Measurements from ENCODE around the gene ACTR5.

The ACTR5 gene

DNA sequence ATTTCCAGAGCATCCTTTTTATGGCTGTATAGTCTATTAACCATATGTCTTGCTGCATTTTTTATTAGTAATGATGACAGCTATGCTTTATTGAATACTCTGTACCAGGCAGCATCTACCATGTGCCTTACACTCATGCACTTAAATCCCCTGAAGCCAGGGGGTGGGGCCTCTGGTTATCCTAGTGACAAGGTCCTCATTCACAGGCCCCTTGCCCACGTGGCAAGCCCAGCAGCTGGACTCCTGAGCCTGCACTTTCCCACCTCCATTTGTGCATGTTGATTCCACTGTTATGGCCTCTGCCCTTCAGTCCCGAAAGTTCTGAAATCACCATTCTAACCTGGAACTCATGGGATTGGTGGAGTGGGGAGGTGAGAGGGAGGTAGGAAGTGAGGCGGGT lies 22.3 kb downstream of the ACTR5 start:
- H3K4me3 ChIP-seq (ENCODE audit: low read depth, low read length) = no peak overlapping the region
- no peaks in the 10 kb centered on the region; the same call in none of the 2 replicates for H3K9me3 ChIP-seq (ENCODE audit: control insufficient read depth, insufficient read depth, low read depth, low read length)
- no peak overlapping the region for H3K9ac ChIP-seq (ENCODE audit: low read length)
- no peaks in the 10 kb centered on the region; the same call in none of the 2 replicates for H3K4me1 ChIP-seq (ENCODE audit: control insufficient read depth, insufficient read depth, low read length)
- H3K27me3 ChIP-seq (ENCODE audit: control insufficient read depth, insufficient read depth, low read length) = no peaks in the 10 kb centered on the region
- H3K36me3 ChIP-seq (ENCODE audit: control insufficient read depth, insufficient read depth, low read length) = peaks cover 84% of the 10 kb centered on the region
- H3K27ac ChIP-seq (ENCODE audit: low read depth, low read length) = no peak overlapping the region

DNA sequence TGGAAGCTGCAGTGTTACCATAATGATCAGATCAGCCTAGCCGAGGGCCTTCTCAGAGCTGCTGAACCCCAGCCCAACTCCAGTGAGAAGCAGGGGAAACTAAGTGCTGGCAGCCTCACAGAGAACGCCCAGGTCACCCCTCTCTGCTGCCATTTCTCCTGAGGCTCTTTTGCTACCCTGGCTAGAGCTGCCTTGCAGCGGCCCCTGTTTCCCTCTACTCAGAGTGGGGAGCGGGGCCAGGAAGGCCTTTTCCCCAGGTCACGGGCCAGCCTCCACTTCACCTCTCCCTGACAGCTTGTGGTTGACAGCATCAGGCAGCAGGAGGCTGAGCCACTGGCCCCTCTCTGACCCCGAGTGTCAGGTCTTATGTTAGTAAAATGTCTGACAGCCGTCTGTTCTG lies 22.7 kb downstream of the ACTR5 start:
- H3K4me3 ChIP-seq (ENCODE audit: low read depth, low read length) = no peak overlapping the region
- H3K9ac ChIP-seq (ENCODE audit: low read length) = no peak overlapping the region
- peaks cover 80% of the 10 kb centered on the region for H3K36me3 ChIP-seq (ENCODE audit: control insufficient read depth, insufficient read depth, low read length)
- H3K4me1 ChIP-seq (ENCODE audit: control insufficient read depth, insufficient read depth, low read length) = no peaks in the 10 kb centered on the region; the same call in none of the 2 replicates
- H3K9me3 ChIP-seq (ENCODE audit: control insufficient read depth, insufficient read depth, low read depth, low read length) = no peaks in the 10 kb centered on the region; the same call in none of the 2 replicates
- H3K27ac ChIP-seq (ENCODE audit: low read depth, low read length) = no peak overlapping the region
- H3K27me3 ChIP-seq (ENCODE audit: control insufficient read depth, insufficient read depth, low read length) = no peaks in the 10 kb centered on the region

DNA sequence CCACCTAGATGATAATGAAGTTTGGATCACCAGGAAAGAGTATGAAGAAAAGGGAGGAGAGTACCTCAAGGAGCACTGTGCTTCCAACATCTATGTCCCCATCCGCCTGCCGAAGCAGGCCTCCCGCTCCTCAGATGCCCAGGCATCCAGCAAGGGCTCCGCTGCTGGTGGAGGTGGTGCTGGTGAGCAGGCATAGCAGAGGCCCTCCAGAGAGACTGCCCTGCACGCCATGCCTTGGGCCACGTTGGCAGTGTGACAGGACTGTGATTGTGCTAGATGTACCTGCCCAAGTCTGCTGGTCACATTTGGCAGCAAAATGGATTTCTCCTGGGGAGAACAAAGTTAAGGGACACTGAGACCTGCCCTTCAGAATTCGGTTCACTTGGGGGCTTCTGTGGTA lies 23.4 kb downstream of the ACTR5 start:
- Histone ChIP-seq H3K36me3 (ENCODE audit: control insufficient read depth, insufficient read depth, low read length) (peaks cover 74% of the 10 kb centered on the region), H3K4me3 (ENCODE audit: low read depth, low read length) (no peak overlapping the region)

DNA sequence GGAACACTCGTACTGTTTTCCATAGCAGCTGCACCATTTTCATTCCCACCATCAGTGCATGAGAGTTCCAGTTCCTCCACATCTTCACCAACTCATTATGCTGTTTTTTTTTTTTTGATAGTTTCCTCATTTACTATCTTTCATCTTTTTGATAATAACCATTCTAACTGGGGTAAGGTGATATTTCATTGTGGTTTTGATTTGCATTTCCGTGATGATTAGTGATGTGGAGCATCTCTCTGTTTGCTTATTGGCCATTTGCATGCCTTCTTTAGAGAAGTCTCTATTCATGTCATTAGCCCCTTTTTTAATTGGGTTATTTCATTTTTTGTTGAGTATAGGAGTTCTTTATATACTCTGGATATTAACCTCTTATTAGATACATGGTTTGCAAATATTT lies 25.9 kb downstream of the ACTR5 start:
- H3K9ac ChIP-seq (ENCODE audit: low read length) = no peak overlapping the region
- H3K4me1 ChIP-seq (ENCODE audit: control insufficient read depth, insufficient read depth, low read length) = peaks cover 9% of the 10 kb centered on the region
- peaks cover 51% of the 10 kb centered on the region for H3K36me3 ChIP-seq (ENCODE audit: control insufficient read depth, insufficient read depth, low read length)
- no peak overlapping the region for H3K4me3 ChIP-seq (ENCODE audit: low read depth, low read length)
- H3K27me3 ChIP-seq (ENCODE audit: control insufficient read depth, insufficient read depth, low read length) = no peaks in the 10 kb centered on the region
- H3K9me3 ChIP-seq (ENCODE audit: control insufficient read depth, insufficient read depth, low read depth, low read length) = no peaks in the 10 kb centered on the region; the same call in none of the 2 replicates
- H3K27ac ChIP-seq (ENCODE audit: low read depth, low read length) = no peak overlapping the region

More for the DNA sequence above, 23.4 kb downstream of the ACTR5 start:
- H3K27ac ChIP-seq (ENCODE audit: low read depth, low read length) = no peak overlapping the region
- no peaks in the 10 kb centered on the region; the same call in 1 of the 2 replicates for H3K4me1 ChIP-seq (ENCODE audit: control insufficient read depth, insufficient read depth, low read length)
- no peak overlapping the region for H3K9ac ChIP-seq (ENCODE audit: low read length)
- H3K27me3 ChIP-seq (ENCODE audit: control insufficient read depth, insufficient read depth, low read length) = no peaks in the 10 kb centered on the region
- H3K9me3 ChIP-seq (ENCODE audit: control insufficient read depth, insufficient read depth, low read depth, low read length) = no peaks in the 10 kb centered on the region; the same call in none of the 2 replicates

DNA sequence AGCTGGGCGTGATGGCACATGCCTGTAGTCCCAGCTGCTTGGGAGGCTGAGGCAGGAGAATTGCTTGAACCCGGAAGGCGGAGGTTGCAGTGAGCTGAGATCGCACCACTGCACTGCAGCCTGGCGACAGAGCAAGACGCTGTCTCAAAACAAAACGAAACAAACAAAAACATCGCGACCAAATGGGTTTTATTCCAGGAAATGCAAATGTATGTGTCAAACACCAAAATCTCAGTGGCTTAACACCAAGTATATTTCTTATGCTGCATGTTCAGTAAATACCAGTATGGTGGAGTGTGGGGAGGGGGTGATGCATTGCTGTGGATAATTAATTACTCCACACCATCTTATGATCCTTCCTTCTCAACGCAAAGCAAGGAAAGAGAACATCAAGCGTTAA lies 28.1 kb downstream of the ACTR5 start:
- H3K4me1 ChIP-seq (ENCODE audit: control insufficient read depth, insufficient read depth, low read length) = peaks cover 29% of the 10 kb centered on the region
- no peak overlapping the region for H3K4me3 ChIP-seq (ENCODE audit: low read depth, low read length)
- no peaks in the 10 kb centered on the region for H3K27me3 ChIP-seq (ENCODE audit: control insufficient read depth, insufficient read depth, low read length)
- H3K36me3 ChIP-seq (ENCODE audit: control insufficient read depth, insufficient read depth, low read length) = peaks cover 32% of the 10 kb centered on the region
- H3K27ac ChIP-seq (ENCODE audit: low read depth, low read length) = no peak overlapping the region
- no peak overlapping the region for H3K9ac ChIP-seq (ENCODE audit: low read length)
- H3K9me3 ChIP-seq (ENCODE audit: control insufficient read depth, insufficient read depth, low read depth, low read length) = no peaks in the 10 kb centered on the region; the same call in none of the 2 replicates

DNA sequence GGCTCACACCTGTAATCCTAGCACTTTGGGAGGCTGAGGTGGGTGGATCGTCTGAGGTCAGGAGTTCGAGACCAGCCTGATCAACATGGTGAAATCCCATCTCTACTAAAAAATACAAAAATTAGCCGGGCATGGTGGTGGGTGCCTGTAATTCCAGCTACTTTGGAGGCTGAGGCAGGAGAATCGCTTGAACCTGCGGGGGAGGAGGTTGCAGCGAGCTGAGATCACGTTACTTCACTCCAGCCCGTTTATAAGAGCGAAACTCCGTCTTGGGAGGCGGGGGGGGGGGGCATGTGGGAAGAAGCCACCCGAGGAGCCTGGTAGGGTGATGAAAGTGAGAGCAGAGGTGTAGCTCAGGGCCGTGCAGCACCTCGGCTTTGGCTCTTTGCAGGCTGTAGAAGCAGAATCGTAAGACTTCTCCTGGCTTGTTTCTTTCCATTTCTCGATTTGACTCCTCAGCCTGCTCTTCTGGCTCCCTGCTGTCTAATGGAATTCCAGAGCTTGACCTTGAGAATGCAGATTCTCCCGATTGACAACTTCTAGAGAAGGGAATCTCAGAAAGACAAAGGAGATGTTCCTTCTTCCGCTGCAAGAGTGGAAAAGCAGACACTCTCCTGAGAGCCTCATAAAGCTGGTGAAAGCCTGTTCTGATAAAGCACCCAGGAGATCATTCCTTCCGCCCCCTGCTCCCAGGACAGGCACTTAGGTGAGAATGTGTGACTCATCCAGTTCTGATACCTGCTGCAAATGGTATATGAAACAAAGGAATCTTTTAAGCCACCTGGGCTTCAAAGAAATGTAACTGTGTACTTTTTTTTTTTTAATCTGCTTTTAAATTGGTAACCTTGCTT lies 31.2 kb downstream of the ACTR5 start:
- H3K27ac ChIP-seq (ENCODE audit: low read depth, low read length) = peak overlapping the region; percentile 93
- H3K27me3 ChIP-seq (ENCODE audit: control insufficient read depth, insufficient read depth, low read length) = no peaks in the 10 kb centered on the region
- H3K4me3 ChIP-seq (ENCODE audit: low read depth, low read length) = peak overlapping the region; percentile 31
- H3K36me3 ChIP-seq (ENCODE audit: control insufficient read depth, insufficient read depth, low read length) = peaks cover under 1% of the 10 kb centered on the region
- no peaks in the 10 kb centered on the region for H3K9me3 ChIP-seq (ENCODE audit: control insufficient read depth, insufficient read depth, low read depth, low read length)
- H3K9ac ChIP-seq (ENCODE audit: low read length) = peak overlapping the region; percentile 85
- H3K4me1 ChIP-seq (ENCODE audit: control insufficient read depth, insufficient read depth, low read length) = peaks cover 31% of the 10 kb centered on the region

DNA sequence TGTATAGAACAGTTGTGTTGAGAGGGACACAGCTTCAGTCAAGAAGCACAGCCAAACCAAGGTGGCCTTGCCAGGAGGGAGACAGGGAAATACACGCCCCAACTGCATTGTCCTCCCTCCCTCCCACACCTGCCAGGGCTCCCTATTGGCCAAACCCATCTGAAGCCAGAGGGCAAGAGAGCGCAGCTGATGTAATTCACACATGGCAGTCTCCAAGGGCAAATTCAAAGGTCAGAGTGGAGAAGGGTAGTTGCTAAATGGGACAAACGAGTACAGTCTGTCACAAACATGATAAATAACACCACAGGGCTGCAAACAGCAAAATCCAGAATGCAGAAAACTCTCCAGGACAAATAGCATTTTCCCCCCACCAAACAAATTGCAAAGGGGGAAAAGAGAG lies 34.0 kb downstream of the ACTR5 start:
- peaks cover 31% of the 10 kb centered on the region for H3K4me1 ChIP-seq (ENCODE audit: control insufficient read depth, insufficient read depth, low read length)
- H3K4me3 ChIP-seq (ENCODE audit: low read depth, low read length) = no peak overlapping the region
- H3K27ac ChIP-seq (ENCODE audit: low read depth, low read length) = no peak overlapping the region
- H3K36me3 ChIP-seq (ENCODE audit: control insufficient read depth, insufficient read depth, low read length) = no peaks in the 10 kb centered on the region
- H3K9me3 ChIP-seq (ENCODE audit: control insufficient read depth, insufficient read depth, low read depth, low read length) = no peaks in the 10 kb centered on the region
- H3K27me3 ChIP-seq (ENCODE audit: control insufficient read depth, insufficient read depth, low read length) = no peaks in the 10 kb centered on the region
- no peak overlapping the region for H3K9ac ChIP-seq (ENCODE audit: low read length)

DNA sequence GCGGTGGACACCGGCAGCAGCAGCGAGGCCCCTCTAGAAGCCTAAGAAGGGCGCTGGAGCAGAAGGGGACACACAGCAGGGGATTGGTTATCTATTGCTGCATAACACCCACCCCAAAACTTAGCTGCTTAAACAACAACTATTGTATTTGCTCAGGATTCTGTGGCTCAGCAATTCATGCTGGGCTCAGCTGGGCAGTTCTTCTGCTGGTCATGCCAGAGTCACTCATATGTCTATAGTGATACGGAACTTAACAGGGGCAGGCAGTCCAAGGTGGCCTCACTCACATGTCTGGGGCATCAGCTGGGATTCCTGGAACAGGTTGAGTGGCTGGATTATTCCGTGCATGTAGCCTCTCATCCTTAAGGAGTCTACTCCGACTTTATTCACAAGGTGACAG lies 39.6 kb downstream of the ACTR5 start:
- no peaks in the 10 kb centered on the region for H3K27me3 ChIP-seq (ENCODE audit: control insufficient read depth, insufficient read depth, low read length)
- H3K27ac ChIP-seq (ENCODE audit: low read depth, low read length) = no peak overlapping the region
- H3K36me3 ChIP-seq (ENCODE audit: control insufficient read depth, insufficient read depth, low read length) = no peaks in the 10 kb centered on the region
- H3K9me3 ChIP-seq (ENCODE audit: control insufficient read depth, insufficient read depth, low read depth, low read length) = no peaks in the 10 kb centered on the region
- no peak overlapping the region for H3K9ac ChIP-seq (ENCODE audit: low read length)
- no peak overlapping the region for H3K4me3 ChIP-seq (ENCODE audit: low read depth, low read length)
- H3K4me1 ChIP-seq (ENCODE audit: control insufficient read depth, insufficient read depth, low read length) = no peaks in the 10 kb centered on the region

DNA sequence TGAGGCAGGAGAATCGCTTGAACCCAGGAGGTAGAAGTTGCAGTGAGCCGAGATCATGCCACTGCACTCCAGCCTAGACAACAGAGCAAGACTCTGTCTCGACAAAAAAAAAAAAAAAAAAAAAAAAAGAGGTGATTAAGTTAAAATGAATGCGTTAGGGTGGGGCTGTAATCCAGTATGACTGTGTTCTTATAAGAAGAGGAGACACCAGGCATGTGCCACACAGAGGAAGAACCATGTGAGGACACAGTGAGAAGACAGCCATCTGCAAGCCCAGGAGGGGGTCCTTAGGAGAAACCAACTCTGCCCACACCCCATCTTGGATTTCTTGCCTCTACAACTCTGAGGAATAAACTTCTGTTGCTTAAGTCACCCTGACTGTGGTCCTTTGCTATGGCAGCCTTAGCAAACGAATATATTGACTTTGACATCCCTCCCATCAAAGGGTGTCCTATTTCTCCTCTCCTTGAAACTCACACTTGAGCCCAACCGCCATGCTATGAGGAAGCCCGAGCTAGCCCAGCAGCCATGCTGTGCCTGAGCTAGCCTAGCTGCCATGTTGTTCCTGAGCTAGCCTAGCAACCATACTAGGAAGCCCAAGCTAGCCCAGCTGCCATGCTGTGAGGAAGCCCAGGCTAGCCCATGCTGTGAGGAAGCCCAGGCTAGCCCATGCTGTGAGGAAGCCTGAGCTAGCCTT lies 41.4 kb downstream of the ACTR5 start:
- H3K4me1 ChIP-seq (ENCODE audit: control insufficient read depth, insufficient read depth, low read length) = no peaks in the 10 kb centered on the region
- H3K27me3 ChIP-seq (ENCODE audit: control insufficient read depth, insufficient read depth, low read length) = no peaks in the 10 kb centered on the region
- no peak overlapping the region for H3K4me3 ChIP-seq (ENCODE audit: low read depth, low read length)
- no peaks in the 10 kb centered on the region for H3K9me3 ChIP-seq (ENCODE audit: control insufficient read depth, insufficient read depth, low read depth, low read length)
- H3K9ac ChIP-seq (ENCODE audit: low read length) = no peak overlapping the region
- H3K27ac ChIP-seq (ENCODE audit: low read depth, low read length) = no peak overlapping the region
- no peaks in the 10 kb centered on the region for H3K36me3 ChIP-seq (ENCODE audit: control insufficient read depth, insufficient read depth, low read length)

DNA sequence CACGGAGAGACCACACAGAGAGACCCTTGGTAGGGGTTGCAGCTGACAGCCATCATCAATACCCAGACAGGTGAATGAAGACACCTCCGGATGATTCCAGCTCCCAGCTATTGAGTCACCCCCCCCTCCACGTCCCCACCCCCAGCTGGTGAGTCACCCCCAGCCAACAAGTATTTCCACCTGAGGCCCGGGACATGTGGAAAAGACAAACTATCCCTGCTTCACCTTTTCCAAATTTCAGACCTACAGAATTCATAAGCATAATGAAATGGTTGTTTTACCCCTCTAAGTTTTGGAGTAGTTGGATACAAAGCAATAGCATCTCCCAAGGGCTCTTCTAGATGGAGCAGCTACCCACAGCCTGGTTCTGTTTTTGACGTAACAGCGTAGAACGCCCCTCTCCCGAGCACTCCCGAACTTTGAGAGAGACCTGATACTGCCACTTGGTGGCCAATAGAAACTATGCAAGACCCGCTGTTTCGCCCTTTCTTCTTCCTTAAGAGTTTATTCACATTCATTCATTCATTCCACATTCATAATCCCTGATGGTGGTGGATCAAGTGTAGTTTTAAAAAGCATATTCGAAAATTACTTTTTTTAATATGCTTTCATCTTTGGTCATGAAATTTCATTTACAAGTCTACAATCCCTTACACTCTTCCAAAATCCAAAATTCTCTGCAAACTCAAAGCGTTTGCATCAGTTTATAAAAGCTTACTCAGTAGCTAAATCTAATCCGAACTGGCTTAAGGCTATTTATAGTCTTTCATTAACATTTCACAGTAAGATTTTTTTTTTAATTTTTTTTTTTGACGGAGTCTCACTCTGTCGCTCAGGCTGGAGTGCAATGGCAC lies 42.2 kb downstream of the ACTR5 start:
- H3K9me3 ChIP-seq (ENCODE audit: control insufficient read depth, insufficient read depth, low read depth, low read length) = no peaks in the 10 kb centered on the region
- no peaks in the 10 kb centered on the region for H3K36me3 ChIP-seq (ENCODE audit: control insufficient read depth, insufficient read depth, low read length)
- no peaks in the 10 kb centered on the region for H3K27me3 ChIP-seq (ENCODE audit: control insufficient read depth, insufficient read depth, low read length)
- H3K27ac ChIP-seq (ENCODE audit: low read depth, low read length) = no peak overlapping the region
- H3K9ac ChIP-seq (ENCODE audit: low read length) = no peak overlapping the region
- no peaks in the 10 kb centered on the region for H3K4me1 ChIP-seq (ENCODE audit: control insufficient read depth, insufficient read depth, low read length)
- no peak overlapping the region for H3K4me3 ChIP-seq (ENCODE audit: low read depth, low read length)
